ENCODE results near the gene PRPF40B. TPM values are rescaled to one million over a fixed set of nuclear protein-coding genes. Genes with fewer than 3 reads are reported as not detected.

PRPF40B gene
- total RNA-seq, 2 donors from 2014 or later = 6.3 to 9.3 TPM

GRCh38 chr12:49616533-49617219, 6.7 kb upstream of the PRPF40B start:
- H3K27ac ChIP-seq = no peak overlapping the region
- H3K4me3 ChIP-seq = no peak overlapping the region
- no peak for ATAC-seq
- WGBS, 2 donors = 66 to 82% methylated on average over 5 of the region's 5 CpGs
- no peak for DNase-seq
- H3K9me3 ChIP-seq = no peaks in the 10 kb centered on the region
- no peaks in the 10 kb centered on the region for H3K36me3 ChIP-seq (replicated peaks in 1 of 2; ENCODE audit: insufficient read depth in 1 of 2, low read depth in 2 of 2)
- peaks cover 3% of the 10 kb centered on the region for H3K4me1 ChIP-seq
- no peak for TF ChIP-seq POLR2A (IDR thresholded peaks at IDR 0.05)
- TF ChIP-seq CTCF (IDR thresholded peaks at IDR 0.05) = no peak
- intact Hi-C loops (cut with DNase I) = no loop called here
- H3K27me3 ChIP-seq = no peaks in the 10 kb centered on the region

- H3K4me1 ChIP-seq = peaks cover 14% of the 10 kb centered on the region
Measured at GRCh38 chr12:49618576-49618975, 4.8 kb upstream of the PRPF40B start.

GRCh38 chr12:49619286-49619685, 4.1 kb upstream of the PRPF40B start:
- no peak for TF ChIP-seq CTCF (IDR thresholded peaks at IDR 0.05)
- no peak for TF ChIP-seq POLR2A (IDR thresholded peaks at IDR 0.05)
- ATAC-seq (no peak), DNase-seq (no peak)
- intact Hi-C loops (cut with DNase I) = no loop called here
- Histone ChIP-seq H3K36me3 (replicated peaks in 1 of 2; ENCODE audit: insufficient read depth in 1 of 2, low read depth in 2 of 2) (no peaks in the 10 kb centered on the region), H3K27ac (no peak overlapping the region), H3K4me1 (peaks cover 20% of the 10 kb centered on the region), H3K9me3 (no peaks in the 10 kb centered on the region), H3K27me3 (no peaks in the 10 kb centered on the region), H3K4me3 (no peak overlapping the region)
- 82 to 86% methylated on average over 3 of the region's 3 CpGs for WGBS, 2 donors

More at GRCh38 chr12:49618576-49618975, 4.8 kb upstream of the PRPF40B start:
- Histone ChIP-seq H3K27me3 (no peaks in the 10 kb centered on the region), H3K36me3 (replicated peaks in 1 of 2; ENCODE audit: insufficient read depth in 1 of 2, low read depth in 2 of 2) (no peaks in the 10 kb centered on the region), H3K4me3 (no peak overlapping the region), H3K27ac (no peak overlapping the region), H3K9me3 (no peaks in the 10 kb centered on the region)
- TF ChIP-seq POLR2A (IDR thresholded peaks at IDR 0.05) = no peak
- no peak for TF ChIP-seq CTCF (IDR thresholded peaks at IDR 0.05)
- 39 to 55% methylated on average over 1 of the region's 1 CpG for whole genome bisulfite sequencing, 2 donors
- ATAC-seq = no peak
- DNase-seq = no peak
- intact Hi-C loops (cut with DNase I) = no loop called here

- intact Hi-C loops (cut with DNase I) = no loop called here
- peak in 2 of 4 donors; percentile 25 to 28 for DNase-seq
- peak overlapping the region; percentile 37 to 93 (median 82) for H3K27ac ChIP-seq
- H3K27me3 ChIP-seq = no peaks in the 10 kb centered on the region
- peaks cover 26% of the 10 kb centered on the region for H3K4me1 ChIP-seq
- no peaks in the 10 kb centered on the region for H3K9me3 ChIP-seq
- 6% methylated on average over 28 to 30 of the region's 33 CpGs for WGBS, 2 donors
- peak overlapping the region in 1 of 2 donors; percentile 23 for H3K4me3 ChIP-seq
- H3K36me3 ChIP-seq (replicated peaks in 1 of 2; ENCODE audit: insufficient read depth in 1 of 2, low read depth in 2 of 2) = no peaks in the 10 kb centered on the region
- ATAC-seq = peak; percentile 3
- TF ChIP-seq POLR2A (IDR thresholded peaks at IDR 0.05) (no peak), CTCF (IDR thresholded peaks at IDR 0.05) (no peak)
Measured at GRCh38 chr12:49621651-49622500, 1.5 kb upstream of the PRPF40B start.

Data from body of pancreas (tissue), 4 donors.